Activated T-cell treated with anti-CD3 and anti-CD28 coated beads for 4 hours (primary cell): ENCODE measurements around the gene OR7G3.

ENCODE experiments used
- DNase-seq: peaks from one replicate; pipeline ENCODE4 v3.0.0-alpha.2; 2020

Gene OR7G3

DNA sequence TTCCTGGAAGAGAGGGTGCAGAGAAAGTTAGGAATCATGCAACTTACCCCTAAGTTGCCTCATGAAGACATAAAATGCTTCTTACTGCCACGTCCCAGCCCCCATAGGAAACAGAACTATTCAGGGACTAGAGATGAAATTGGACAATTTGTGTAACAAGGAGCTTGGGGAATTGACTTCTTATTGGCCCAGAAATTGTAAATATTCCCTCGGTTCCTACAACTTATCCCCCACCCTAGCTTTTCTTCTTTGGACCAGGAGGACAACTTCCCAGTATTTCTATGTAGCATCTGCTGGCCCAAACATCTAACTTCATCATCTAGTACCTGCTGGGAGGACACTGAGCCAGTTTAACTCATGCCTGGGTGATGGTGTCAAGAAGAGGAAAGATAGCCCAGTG, 40.0 kb downstream of the OR7G3 start, which contains the start of gene OR1M1:
Gene OR1M1, plus strand, starts transcription at position 301 of the 400 bp plus-strand sequence. CDS start 6,184 bp downstream, outside the sequence.
- DNase-seq = no peak

DNA sequence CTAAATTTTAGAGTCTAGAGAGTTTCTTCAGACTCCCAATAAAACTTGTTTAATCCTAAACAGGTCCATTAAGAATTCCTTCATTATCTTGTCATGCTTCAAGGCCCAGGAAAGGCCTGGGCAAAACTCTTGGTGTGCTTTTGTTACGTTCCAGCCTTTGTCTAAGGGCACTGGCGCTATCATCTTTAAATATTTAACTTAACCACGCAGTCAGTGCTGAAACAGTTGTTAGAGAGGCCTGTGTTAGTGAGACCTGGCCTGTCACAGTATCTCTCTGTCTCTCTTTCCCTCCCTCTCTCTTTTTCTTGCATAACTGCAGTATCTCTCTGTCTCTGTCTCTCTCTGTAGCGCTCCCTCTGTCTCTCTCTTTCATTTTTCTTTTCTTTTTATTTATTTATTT, 48.1 kb downstream of the OR7G3 start:
- no peak for DNase-seq

DNA sequence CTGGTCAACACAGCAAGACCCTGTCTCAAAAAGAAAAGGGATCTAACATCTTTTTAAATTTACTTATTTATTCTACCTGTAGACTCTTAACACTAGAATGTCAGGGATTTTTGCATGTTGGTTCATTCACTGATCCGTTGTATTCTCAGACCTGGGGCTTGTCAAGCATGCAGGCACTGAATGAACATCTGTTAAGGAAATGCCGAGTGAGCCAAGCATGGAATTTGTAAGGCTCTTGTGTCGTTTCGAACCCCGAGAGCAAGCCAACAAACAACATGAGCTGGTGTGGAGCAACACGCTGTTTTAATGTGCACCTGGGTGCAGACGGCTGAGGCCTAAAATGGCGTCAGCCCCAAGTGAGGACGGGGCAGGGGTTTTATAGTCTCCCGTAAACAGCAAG, 49.8 kb downstream of the OR7G3 start:
- DNase-seq = no peak
